HEK293 (cell line): ENCODE results near the gene PCDHGB7.

Experiments used
- CTCF ChIA-PET: fragments of 350-600 bp; formaldehyde crosslinking; extraction: SDS; loops from one replicate; lab custom pipeline; 2021; ENCODE audit warnings: antibody characterized with exemption; lab: Yijun Ruan, JAX
- POLR2A ChIA-PET: fragments of 300-600 bp; formaldehyde crosslinking; extraction: SDS; loops from one replicate; lab custom pipeline; 2020; ENCODE audit warnings: antibody characterized with exemption, inconsistent platforms; lab: Yijun Ruan, JAX
- H3K27ac ChIP-seq: fragments of 200-500 bp; sonication (Bioruptor generic); 2 replicates; pipeline ENCODE4 v1.5.1; 2014; ENCODE audit warnings: low read depth, low read length, control low read depth, inconsistent platforms; ENCODE audit errors: extremely low read depth
- H3K36me3 ChIP-seq, 2 experiments: fragments of 200-500 bp in 1 of 2; sonication (Bioruptor generic) in 1 of 2; 1 replicate in 1 of 2; 2 replicates in 1 of 2; pipeline ENCODE4 v1.5.1; 2014 to 2017; ENCODE audit warnings: inconsistent platforms in 2 of 2, low read length in 2 of 2; ENCODE audit not compliant: control insufficient read depth in 2 of 2, insufficient read depth in 1 of 2
- H3K4me1 ChIP-seq: fragments of 200-500 bp; sonication (Bioruptor generic); 2 replicates; pipeline ENCODE4 v1.5.1; 2014; ENCODE audit warnings: mild to moderate bottlenecking, low read length, inconsistent platforms; ENCODE audit not compliant: control insufficient read depth, insufficient read depth
- H3K4me3 ChIP-seq: 2 replicates; pipeline ENCODE4 v1.5.1; 2011; ENCODE audit warnings: low read depth, mild to moderate bottlenecking, control low read depth, low read length, moderate library complexity
- H3K9me3 ChIP-seq: fragments of 200-500 bp; sonication (Bioruptor generic); 2 replicates; pipeline ENCODE4 v1.5.1; 2014; ENCODE audit warnings: low read depth, low read length, inconsistent platforms; ENCODE audit not compliant: control insufficient read depth, insufficient read depth
- EGR2 ChIP-seq: fragments of 450-650 bp; formaldehyde crosslinking; IDR thresholded peaks from 2 replicates; pipeline ENCODE4 v1.5.1; 2016; ENCODE audit warnings: low read depth, missing biosample characterization, missing genetic modification characterization
- KLF1 ChIP-seq: fragments of 450-650 bp; formaldehyde crosslinking; IDR thresholded peaks from 2 replicates; pipeline ENCODE4 v1.5.1; 2016; ENCODE audit warnings: missing biosample characterization, missing genetic modification characterization
- ZBTB17 ChIP-seq: fragments of 450-650 bp; formaldehyde crosslinking; IDR thresholded peaks from 2 replicates; pipeline ENCODE4 v1.5.1; 2016; ENCODE audit warnings: missing biosample characterization, missing genetic modification characterization
- ZNF621 ChIP-seq: fragments of 450-650 bp; formaldehyde crosslinking; IDR thresholded peaks from 2 replicates; pipeline ENCODE4 v1.5.1; 2017; ENCODE audit warnings: missing biosample characterization, missing genetic modification characterization
- TF ChIP-seq, protein P1 (sequence below): fragments of 450-650 bp; formaldehyde crosslinking; IDR thresholded peaks from 2 replicates; pipeline ENCODE4 v1.5.1; 2016; ENCODE audit warnings: missing biosample characterization, missing genetic modification characterization, borderline replicate concordance

Gene PCDHGB7

DNA sequence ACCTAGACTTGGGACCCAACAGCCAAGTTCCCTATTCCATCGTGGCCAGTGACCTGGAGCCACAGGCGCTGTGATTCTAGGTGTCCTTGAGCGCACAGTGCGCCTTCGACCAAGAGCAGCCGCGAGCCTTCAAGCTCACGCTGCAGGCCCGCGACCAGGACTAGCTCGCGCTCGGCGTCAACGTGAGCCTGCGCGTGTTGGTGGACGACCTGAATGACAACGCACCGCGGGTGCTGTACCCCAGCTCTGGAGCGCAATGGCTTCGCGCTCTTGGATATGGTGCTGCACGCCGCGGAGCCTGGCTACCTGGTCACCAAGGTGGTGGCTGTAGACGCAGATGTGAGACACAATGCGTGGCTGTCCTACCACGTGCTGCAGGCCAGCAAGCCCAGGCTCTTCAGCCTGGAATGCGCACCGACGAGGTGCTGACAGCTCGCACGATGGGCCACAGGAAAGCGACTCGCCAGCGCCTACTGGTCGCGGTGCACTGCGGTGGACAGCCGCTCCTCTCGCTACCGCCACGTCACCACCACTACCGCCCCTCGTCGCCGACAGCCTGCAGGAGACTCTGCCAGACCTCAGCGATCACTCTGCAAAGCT, 24.2 kb downstream of the PCDHGB7 start:
- Histone ChIP-seq H3K4me3 (no peak overlapping the region), H3K36me3 (no peaks in the 10 kb centered on the region), H3K4me1 (no peaks in the 10 kb centered on the region), H3K9me3 (no peaks in the 10 kb centered on the region), H3K27ac (no peak overlapping the region)
- CTCF ChIA-PET = interaction anchor here (0.6 kb wide), 1 partner anchor 34 kb away, joined by 3 read pairs; the partner anchor contains the start of gene PCDHGC3
- POLR2A ChIA-PET = no interaction called here
- TF ChIP-seq EGR2 (tag by site-specific recombination) (no peak), ZNF621 (no peak), KLF1 (tag by site-specific recombination) (no peak), ZBTB17 (no peak)

DNA sequence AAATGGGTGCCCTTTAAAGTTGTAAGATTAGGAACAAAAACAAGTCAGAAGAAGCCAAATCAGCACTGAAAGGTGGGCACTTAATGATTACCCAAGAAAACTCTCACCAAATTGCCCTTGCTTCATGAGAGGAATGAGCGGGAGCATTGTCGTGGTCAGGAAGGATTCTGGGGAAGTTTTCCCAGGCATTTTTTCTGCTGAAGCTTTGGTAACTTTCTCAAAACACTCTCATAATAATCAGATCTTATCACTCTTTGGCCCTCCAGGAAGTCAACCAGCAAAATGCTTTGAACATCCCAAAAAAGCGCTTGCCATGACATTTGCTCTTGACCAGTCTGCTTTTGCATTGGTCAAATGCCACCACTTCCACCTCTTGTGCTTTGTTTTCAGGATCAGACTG, 47.9 kb downstream of the PCDHGB7 start:
- POLR2A ChIA-PET = interaction anchor here (1.3 kb wide), 1 partner anchor 10 kb away, joined by 4 read pairs; the partner anchor contains the start of gene PCDHGC3
- no peaks in the 10 kb centered on the region for H3K36me3 ChIP-seq
- no peak overlapping the region for H3K4me3 ChIP-seq
- H3K4me1 ChIP-seq = no peaks in the 10 kb centered on the region
- H3K27ac ChIP-seq = no peak overlapping the region
- CTCF ChIA-PET = interaction anchor here (1.4 to 1.6 kb wide), 3 partner anchors 11 to 59 kb away, joined by 3 to 5 read pairs (median 4); partner anchors contain the start of genes PCDHGA11 and PCDHGC3
- no peaks in the 10 kb centered on the region for H3K9me3 ChIP-seq
- TF ChIP-seq, protein P1, sequence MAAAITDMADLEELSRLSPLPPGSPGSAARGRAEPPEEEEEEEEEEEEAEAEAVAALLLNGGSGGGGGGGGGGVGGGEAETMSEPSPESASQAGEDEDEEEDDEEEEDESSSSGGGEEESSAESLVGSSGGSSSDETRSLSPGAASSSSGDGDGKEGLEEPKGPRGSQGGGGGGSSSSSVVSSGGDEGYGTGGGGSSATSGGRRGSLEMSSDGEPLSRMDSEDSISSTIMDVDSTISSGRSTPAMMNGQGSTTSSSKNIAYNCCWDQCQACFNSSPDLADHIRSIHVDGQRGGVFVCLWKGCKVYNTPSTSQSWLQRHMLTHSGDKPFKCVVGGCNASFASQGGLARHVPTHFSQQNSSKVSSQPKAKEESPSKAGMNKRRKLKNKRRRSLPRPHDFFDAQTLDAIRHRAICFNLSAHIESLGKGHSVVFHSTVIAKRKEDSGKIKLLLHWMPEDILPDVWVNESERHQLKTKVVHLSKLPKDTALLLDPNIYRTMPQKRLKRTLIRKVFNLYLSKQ (tag by site-specific recombination) = no peak
